Endodermal cell (in vitro differentiated cells): ENCODE results near the gene HIF1A. TPM values are rescaled to one million over a fixed set of nuclear protein-coding genes. Genes with fewer than 3 reads are reported as not detected.

Experiments used
- DNase-seq: peaks from one replicate; pipeline ENCODE4 v3.0.0-alpha.2; 2017
- H3K27ac ChIP-seq: 2 replicates; pipeline ENCODE4 v1.5.1; 2013; ENCODE audit warnings: mild to moderate bottlenecking, low read depth, low read length, moderate library complexity
- H3K27me3 ChIP-seq: 2 replicates; pipeline ENCODE4 v1.6.1; 2013; ENCODE audit warnings: mild to moderate bottlenecking, low read length, moderate library complexity; ENCODE audit not compliant: insufficient read depth, control insufficient read depth, poor library complexity, severe bottlenecking
- H3K36me3 ChIP-seq: 2 replicates; pipeline ENCODE4 v1.7.0; 2013; ENCODE audit warnings: mild to moderate bottlenecking, low read length, moderate library complexity; ENCODE audit not compliant: control insufficient read depth, insufficient read depth
- H3K4me1 ChIP-seq: one replicate; pipeline ENCODE4 v1.7.0; 2013; ENCODE audit warnings: low read length; ENCODE audit not compliant: control insufficient read depth, insufficient read depth
- H3K4me3 ChIP-seq: 2 replicates; pipeline ENCODE4 v1.5.1; 2013; ENCODE audit warnings: mild to moderate bottlenecking, low read length, moderate library complexity
- H3K9ac ChIP-seq: 2 replicates; pipeline ENCODE4 v1.6.1; 2013; ENCODE audit warnings: mild to moderate bottlenecking, low read length, moderate library complexity; ENCODE audit not compliant: poor library complexity, severe bottlenecking; ENCODE audit errors: extremely low read depth
- H3K9me3 ChIP-seq: 2 replicates; pipeline ENCODE4 v1.6.1; 2013; ENCODE audit warnings: mild to moderate bottlenecking, low read length, moderate library complexity; ENCODE audit not compliant: control insufficient read depth
- H3K27ac Mint-ChIP-seq: 2 replicates; pipeline ENCODE4 v1.8.0; 2020; ENCODE audit warnings: mixed read lengths
- H3K27me3 Mint-ChIP-seq: 2 replicates; pipeline ENCODE4 v1.8.0; 2021; ENCODE audit warnings: mild to moderate bottlenecking, mixed read lengths; ENCODE audit not compliant: insufficient read depth
- H3K36me3 Mint-ChIP-seq: 2 replicates; pipeline ENCODE4 v1.8.0; 2020; ENCODE audit warnings: low read depth, mixed read lengths
- H3K4me1 Mint-ChIP-seq: 2 replicates; pipeline ENCODE4 v1.8.0; 2020; ENCODE audit warnings: mixed read lengths
- H3K4me3 Mint-ChIP-seq: 2 replicates; pipeline ENCODE4 v1.8.0; 2020; ENCODE audit warnings: mild to moderate bottlenecking, moderate library complexity, mixed read lengths
- H3K9me3 Mint-ChIP-seq: 2 replicates; pipeline ENCODE4 v1.8.0; 2020; ENCODE audit warnings: mild to moderate bottlenecking, mixed read lengths
- CTCF ChIP-seq: fragments of 200-600 bp; sonication (generic); conservative IDR thresholded peaks from 2 replicates; pipeline ENCODE4 v1.5.0; 2021; ENCODE audit warnings: antibody characterized with exemption, mild to moderate bottlenecking
- WGBS, 2 experiments: methylation state at CpG; one replicate each; pipeline versions ENCODE4 v1.1.5 to v1.1.7; 2013; ENCODE audit warnings: missing lambda C conversion rate in 2 of 2, mixed read lengths in 1 of 2; ENCODE audit not compliant: insufficient coverage in 1 of 2, insufficient read length in 1 of 2; 5-methylcytosine and 5-hydroxymethylcytosine counted together
- total RNA-seq, 2 donors: library from RNA; stranded (reverse); fragmentation: NEBNext Ultra II Directional in 1 of 2; extraction: Animal tissue kit (Norgen Biotek cat#: 25700) in 1 of 2; gene quantifications; 2 replicates in 1 of 2; 3 replicates in 1 of 2; pipeline ENCODE4 v1.2.1, GENCODE V29; 2021

HIF1A gene
- total RNA-seq, 2 donors from 2014 or later, result 201 to 227 TPM

GRCh38 chr14:61730756-61731373 lies 35.6 kb downstream of the HIF1A start:
- no peak overlapping the region for H3K27ac ChIP-seq
- H3K9ac ChIP-seq, result no peak overlapping the region
- H3K4me3 Mint-ChIP-seq, result no peak overlapping the region
- H3K27ac Mint-ChIP-seq, result peak overlapping the region; percentile 64
- H3K4me1 Mint-ChIP-seq, result no peaks in the 10 kb centered on the region
- H3K36me3 Mint-ChIP-seq, result peaks cover 82% of the 10 kb centered on the region
- H3K9me3 ChIP-seq, result no peaks in the 10 kb centered on the region
- no peaks in the 10 kb centered on the region for H3K27me3 Mint-ChIP-seq
- H3K27me3 ChIP-seq, result no peaks in the 10 kb centered on the region
- no peaks in the 10 kb centered on the region for H3K4me1 ChIP-seq
- H3K4me3 ChIP-seq, result no peak overlapping the region
- no peak for DNase-seq
- H3K9me3 Mint-ChIP-seq, result no peaks in the 10 kb centered on the region
- peaks cover 98% of the 10 kb centered on the region for H3K36me3 ChIP-seq
- 98 to 100% methylated on average over 1 to 2 of the region's 2 CpGs for WGBS, 2 experiments
- TF ChIP-seq CTCF, result peak; percentile 68

GRCh38 chr14:61733972-61734371 lies 38.7 kb downstream of the HIF1A start:
- no peaks in the 10 kb centered on the region for H3K27me3 Mint-ChIP-seq
- Histone ChIP-seq H3K27ac (no peak overlapping the region), H3K9me3 (no peaks in the 10 kb centered on the region), H3K9ac (no peak overlapping the region), H3K36me3 (peaks cover 98% of the 10 kb centered on the region), H3K27me3 (no peaks in the 10 kb centered on the region), H3K4me3 (no peak overlapping the region), H3K4me1 (no peaks in the 10 kb centered on the region)
- 92% methylated on average over 1 of the region's 2 CpGs; no CpG with 5 or more reads in 1 of the 2 experiments for whole genome bisulfite sequencing, 2 experiments
- peaks cover 83% of the 10 kb centered on the region for H3K36me3 Mint-ChIP-seq
- no peak for DNase-seq
- H3K4me1 Mint-ChIP-seq, result no peaks in the 10 kb centered on the region
- no peak overlapping the region for H3K27ac Mint-ChIP-seq
- TF ChIP-seq CTCF, result peak; percentile 35
- no peak overlapping the region for H3K4me3 Mint-ChIP-seq
- no peaks in the 10 kb centered on the region for H3K9me3 Mint-ChIP-seq

DNA sequence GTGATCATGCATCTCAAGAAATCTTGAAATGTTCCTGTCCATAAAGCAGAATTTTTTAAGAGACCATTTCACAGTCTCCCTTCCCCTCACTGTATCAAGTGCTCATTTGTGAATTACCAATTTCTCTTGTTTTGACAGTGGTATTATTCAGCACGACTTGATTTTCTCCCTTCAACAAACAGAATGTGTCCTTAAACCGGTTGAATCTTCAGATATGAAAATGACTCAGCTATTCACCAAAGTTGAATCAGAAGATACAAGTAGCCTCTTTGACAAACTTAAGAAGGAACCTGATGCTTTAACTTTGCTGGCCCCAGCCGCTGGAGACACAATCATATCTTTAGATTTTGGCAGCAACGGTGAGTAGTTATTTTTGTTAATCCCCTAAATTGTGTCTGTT lies 41.4 kb downstream of the HIF1A start:
- Mint-ChIP-seq H3K27me3 (no peaks in the 10 kb centered on the region), H3K4me1 (no peaks in the 10 kb centered on the region), H3K27ac (no peak overlapping the region), H3K4me3 (no peak overlapping the region), H3K36me3 (peaks cover 81% of the 10 kb centered on the region), H3K9me3 (no peaks in the 10 kb centered on the region)
- Histone ChIP-seq H3K9ac (no peak overlapping the region), H3K9me3 (no peaks in the 10 kb centered on the region), H3K4me1 (no peaks in the 10 kb centered on the region), H3K27me3 (no peaks in the 10 kb centered on the region), H3K27ac (no peak overlapping the region), H3K36me3 (peaks cover 97% of the 10 kb centered on the region), H3K4me3 (no peak overlapping the region)
- no peak for TF ChIP-seq CTCF
- WGBS, 2 experiments, result 97 to 100% methylated on average over 4 of the region's 4 CpGs
- no peak for DNase-seq
